Kidney (tissue), 22 donors: Measurements from ENCODE around the gene SLC4A7. TPM values are rescaled to one million over a fixed set of nuclear protein-coding genes. Genes with fewer than 3 reads are reported as not detected.
"Not testable (repeated sequence)": the region's sequence is repeated elsewhere in the genome, so short reads cannot be mapped to it uniquely, and the experiment has no call there.

Source experiments
- DNase-seq, 5 donors: peaks; one replicate each; pipeline ENCODE4 v3.0.0-alpha.2; 2013 to 2020
- FAIRE-seq: peaks from 2 replicates; lab custom pipeline; 2012; peaks lifted over from hg19 to GRCh38; lab: Jason Lieb, UNC
- H3K27ac ChIP-seq, 2 donors: one replicate each; pipeline ENCODE4 v1.7.0; 2013; ENCODE audit warnings: low read depth in 2 of 2, low read length in 2 of 2, inconsistent platforms in 1 of 2
- H3K27me3 ChIP-seq: one replicate; pipeline ENCODE4 v1.7.1; 2013; ENCODE audit warnings: low read length, inconsistent platforms; ENCODE audit not compliant: control insufficient read depth, insufficient read depth
- H3K36me3 ChIP-seq, 3 donors: one replicate each; pipeline versions ENCODE4 v1.7.0 to v1.7.1; 2013; ENCODE audit warnings: low read length in 3 of 3, control low read depth in 1 of 3, inconsistent platforms in 1 of 3; ENCODE audit not compliant: insufficient read depth in 3 of 3, control insufficient read depth in 2 of 3
- H3K4me1 ChIP-seq, 3 donors: one replicate each; pipeline versions ENCODE4 v1.7.0 to v1.7.1; 2013; ENCODE audit warnings: low read length in 3 of 3, inconsistent platforms in 1 of 3, low read depth in 1 of 3; ENCODE audit not compliant: control insufficient read depth in 2 of 3, insufficient read depth in 2 of 3
- H3K4me3 ChIP-seq, 3 donors: one replicate each; pipeline versions ENCODE4 v1.7.0 to v1.8.1; 2013; ENCODE audit warnings: low read length in 3 of 3, control low read depth in 1 of 3, inconsistent platforms in 1 of 3
- H3K9ac ChIP-seq, 3 donors: one replicate each; pipeline versions ENCODE4 v1.7.0 to v1.7.1; 2013; ENCODE audit warnings: low read length in 3 of 3, control low read depth in 1 of 3, inconsistent platforms in 1 of 3
- H3K9me3 ChIP-seq, 3 donors: one replicate each; pipeline versions ENCODE4 v1.7.0 to v1.7.1; 2013; ENCODE audit warnings: low read length in 3 of 3, control low read depth in 1 of 3, inconsistent platforms in 1 of 3; ENCODE audit not compliant: control insufficient read depth in 2 of 3, insufficient read depth in 1 of 3
- intact Hi-C: fragments of 100-400 bp; cut with DNase I; formaldehyde crosslinking; loops from one replicate; pipeline ENCODE4 v1.11.1; 2022
- long read RNA-seq, 10 donors: library from polyadenylated mRNA in 1 of 10; unstranded in 1 of 10; transcript quantifications; one replicate each; pipeline ENCODE4 v2.0.0 and lab custom pipeline, GENCODE V29; 2021 to 2026
- polyA plus RNA-seq: library from polyadenylated mRNA; stranded (reverse); fragments of 350-450 nt; fragmentation: Illumina TruSeq; extraction: RNeasy Lipid Tissue Mini Kit (QIAGEN cat#74804); gene quantifications from one replicate; pipeline ENCODE4 v1.2.3, GENCODE V29; 2014; ENCODE audit warnings: low read depth, low replicate concordance; ENCODE audit not compliant: insufficient read depth
- total RNA-seq: library from RNA; stranded (reverse); fragmentation: NEBNext Ultra II Directional; extraction: Animal tissue kit (Norgen Biotek cat#: 25700); gene quantifications from one replicate; pipeline ENCODE4 v1.2.1, GENCODE V29; 2021
- TF ChIP-seq, protein P1 (sequence below): IDR thresholded peaks from 3 replicates; pipeline ENCODE4 v1.5.1; 2012; ENCODE audit warnings: mild to moderate bottlenecking, moderate library complexity, borderline replicate concordance; ENCODE audit not compliant: insufficient read depth; ENCODE audit errors: extremely low read depth
- donor health status: control.
- donor health status: control.
- donor health status: control.
- donor health status: control.
- donor health status: control.
- donor health status: DM: yes; HTN: yes; CAD: no.
- donor health status: Normal renal cell carcinoma (clear cell type).

SLC4A7 gene
- total RNA-seq (47.5 TPM), polyA plus RNA-seq (3.5 TPM)
- long read RNA-seq, donor 1, result 0 reads
- long read RNA-seq, donor 2, result 0 reads
- long read RNA-seq, donor 3, result 0 reads
- long read RNA-seq, donor 4, result 0 reads
- long read RNA-seq, donor 5, result 0 reads
- long read RNA-seq, donor 6, result 0 reads
- long read RNA-seq, donor 7, partial matches to known transcripts, result 5 of 8 reads
- long read RNA-seq, donor 7, other reads (novel, unspliced or antisense), result 3 of 8 reads
- long read RNA-seq, donor 8, result 0 reads
- long read RNA-seq, donor 9, result 0 reads
- long read RNA-seq, donor 10, partial matches to known transcripts, result 0 of 1 reads
- long read RNA-seq, donor 10, other reads (novel, unspliced or antisense), result 0 of 1 reads

GRCh38 chr3:27484015-27484844 is at the start of gene SLC4A7:
SLC4A7 (minus strand) TSS chr3:27484384; CDS start chr3:27484126, 258 bp downstream.
- H3K9ac ChIP-seq, result peak within 1 kb of the TSS; percentile 81 to 88 (median 82)
- intact Hi-C loops, result no loop called here
- FAIRE-seq (no peak), DNase-seq (peak; percentile 98 to 99 (median 98))
- peak within 1 kb of the TSS; percentile 88 to 98 (median 91) for H3K4me3 ChIP-seq
- H3K36me3 ChIP-seq, result no peaks in the 10 kb centered on the region
- H3K4me1 ChIP-seq, result no peaks in the 10 kb centered on the region
- TF ChIP-seq, protein P1, sequence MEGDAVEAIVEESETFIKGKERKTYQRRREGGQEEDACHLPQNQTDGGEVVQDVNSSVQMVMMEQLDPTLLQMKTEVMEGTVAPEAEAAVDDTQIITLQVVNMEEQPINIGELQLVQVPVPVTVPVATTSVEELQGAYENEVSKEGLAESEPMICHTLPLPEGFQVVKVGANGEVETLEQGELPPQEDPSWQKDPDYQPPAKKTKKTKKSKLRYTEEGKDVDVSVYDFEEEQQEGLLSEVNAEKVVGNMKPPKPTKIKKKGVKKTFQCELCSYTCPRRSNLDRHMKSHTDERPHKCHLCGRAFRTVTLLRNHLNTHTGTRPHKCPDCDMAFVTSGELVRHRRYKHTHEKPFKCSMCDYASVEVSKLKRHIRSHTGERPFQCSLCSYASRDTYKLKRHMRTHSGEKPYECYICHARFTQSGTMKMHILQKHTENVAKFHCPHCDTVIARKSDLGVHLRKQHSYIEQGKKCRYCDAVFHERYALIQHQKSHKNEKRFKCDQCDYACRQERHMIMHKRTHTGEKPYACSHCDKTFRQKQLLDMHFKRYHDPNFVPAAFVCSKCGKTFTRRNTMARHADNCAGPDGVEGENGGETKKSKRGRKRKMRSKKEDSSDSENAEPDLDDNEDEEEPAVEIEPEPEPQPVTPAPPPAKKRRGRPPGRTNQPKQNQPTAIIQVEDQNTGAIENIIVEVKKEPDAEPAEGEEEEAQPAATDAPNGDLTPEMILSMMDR, result no peak
- no peaks in the 10 kb centered on the region for H3K27me3 ChIP-seq
- peak within 1 kb of the TSS; percentile 86 to 92 for H3K27ac ChIP-seq
- no peaks in the 10 kb centered on the region for H3K9me3 ChIP-seq

- H3K36me3 ChIP-seq, result no peaks in the 10 kb centered on the region
- TF ChIP-seq, protein P1, result no peak
- H3K4me1 ChIP-seq, result no peaks in the 10 kb centered on the region
- H3K27ac ChIP-seq, result no peak overlapping the region
- FAIRE-seq (no peak), DNase-seq (peak in 1 of 5 donors; percentile 10)
- no peaks in the 10 kb centered on the region for H3K9me3 ChIP-seq
- no peak overlapping the region for H3K4me3 ChIP-seq
- no peak overlapping the region for H3K9ac ChIP-seq
- intact Hi-C loops, result no loop called here
- no peaks in the 10 kb centered on the region for H3K27me3 ChIP-seq
Observed at GRCh38 chr3:27533261-27533607, 49.0 kb upstream of the SLC4A7 start.

GRCh38 chr3:27532426-27533260 is 48.5 kb upstream of the SLC4A7 start:
- H3K9me3 ChIP-seq, result no peaks in the 10 kb centered on the region
- H3K4me1 ChIP-seq, result no peaks in the 10 kb centered on the region
- no peak overlapping the region for H3K4me3 ChIP-seq
- H3K27ac ChIP-seq, result no peak overlapping the region
- H3K27me3 ChIP-seq, result no peaks in the 10 kb centered on the region
- DNase-seq (peak in 2 of 5 donors; percentile 34 to 47), FAIRE-seq (no peak)
- H3K36me3 ChIP-seq, result no peaks in the 10 kb centered on the region
- H3K9ac ChIP-seq, result no peak overlapping the region
- intact Hi-C loops, result no loop called here
- TF ChIP-seq, protein P1, result no peak

- H3K4me1 ChIP-seq, H3K4me3 ChIP-seq, H3K27ac ChIP-seq, H3K9me3 ChIP-seq, DNase-seq, H3K36me3 ChIP-seq, H3K9ac ChIP-seq, FAIRE-seq, intact Hi-C loops, H3K27me3 ChIP-seq: not testable (repeated sequence)
Observed at GRCh38 chr3:27531193-27531751, 47.1 kb upstream of the SLC4A7 start.
